ENCODE measurements around the gene UPK3BL1.
"Not testable (repeated sequence)": the region's sequence is repeated elsewhere in the genome, so short reads cannot be mapped to it uniquely, and the experiment has no call there.

Gene UPK3BL1

DNA sequence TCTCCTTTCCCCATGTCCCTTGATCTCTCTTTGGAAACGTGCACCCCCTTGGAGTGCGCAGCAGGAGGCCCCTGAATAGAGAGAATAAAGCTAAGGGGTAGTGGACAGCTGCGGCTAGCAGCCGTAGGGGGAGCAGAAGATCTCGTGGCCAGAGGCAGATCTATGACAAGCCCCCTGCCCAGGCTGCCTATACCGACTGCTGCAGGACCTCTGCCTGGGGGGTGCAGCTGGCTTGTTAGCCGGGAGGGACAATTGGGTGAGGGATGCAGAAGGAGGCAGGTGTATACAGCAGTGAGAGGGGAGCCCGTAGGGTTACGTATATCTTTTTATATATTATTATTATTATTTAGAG lies 29.3 kb upstream of the UPK3BL1 start:
- H3K4me2 ChIP-seq (ENCODE audit: low read depth, low read length, poor library complexity, severe bottlenecking); H2AFZ ChIP-seq (ENCODE audit: low read depth, low read length, severe bottlenecking); H3K9ac ChIP-seq (ENCODE audit: low read length); H3K36me3 ChIP-seq (ENCODE audit: low read length); H3K4me3 ChIP-seq (ENCODE audit: insufficient read depth, low read length, poor library complexity, severe bottlenecking); H3K9me3 ChIP-seq (ENCODE audit: insufficient read depth, low read length); H3K79me2 ChIP-seq (ENCODE audit: insufficient read depth, low read length); H3K27me3 ChIP-seq (ENCODE audit: low read length); H3K9me2 ChIP-seq (replicated peaks; ENCODE audit: insufficient read depth, low read length); H3K27ac ChIP-seq (ENCODE audit: low read depth, low read length); H4K20me1 ChIP-seq (ENCODE audit: low read depth, low read length); H3F3A ChIP-seq (ENCODE audit: insufficient read depth): not testable (repeated sequence)

DNA sequence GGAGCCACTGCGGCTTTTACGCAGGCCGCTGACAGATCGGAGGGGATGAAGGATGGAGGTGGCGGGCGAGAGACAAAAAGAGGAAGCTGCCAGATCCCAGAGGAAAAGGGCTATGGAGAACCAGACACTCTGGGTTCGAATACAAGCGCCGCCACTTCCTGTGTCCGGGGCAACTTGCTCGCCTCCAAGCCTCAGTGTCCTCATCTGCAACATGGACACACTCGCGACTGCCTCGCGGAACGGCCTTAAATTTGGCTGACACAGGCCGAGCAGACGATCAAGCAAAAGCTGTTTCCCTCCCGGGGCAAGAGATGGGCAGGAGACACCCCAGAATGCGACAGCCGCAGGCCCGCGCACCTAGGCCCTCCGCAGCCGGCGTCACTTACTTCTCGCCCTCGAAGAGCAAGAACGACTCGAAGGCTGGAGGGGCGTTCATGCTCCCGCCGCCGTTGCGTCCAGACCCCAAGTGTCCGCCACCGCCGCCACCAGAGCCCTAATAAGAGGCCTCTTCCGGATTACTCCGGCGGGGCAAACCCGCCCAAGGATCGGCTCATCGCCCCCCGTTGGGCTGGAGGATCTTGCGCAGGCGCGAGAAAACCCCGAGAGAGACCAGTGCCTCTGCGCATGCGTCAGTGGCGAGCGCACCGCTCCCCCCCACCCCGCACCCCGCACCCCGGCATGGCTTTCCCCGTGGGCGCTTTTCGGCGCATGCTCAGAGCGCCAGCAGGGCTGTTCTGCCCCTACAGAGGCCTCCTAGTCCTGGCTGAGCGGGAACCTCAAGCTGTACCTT lies 28.8 kb upstream of the UPK3BL1 start, which contains the start of gene POLR2J2:
POLR2J2 (minus strand) TSS at position 498 of the 790 bp plus-strand sequence; CDS start at position 436, 62 bp downstream.
- H4K20me1 ChIP-seq (ENCODE audit: low read depth, low read length); H3K9me2 ChIP-seq (replicated peaks; ENCODE audit: insufficient read depth, low read length); H3K9me3 ChIP-seq (ENCODE audit: insufficient read depth, low read length); H3K36me3 ChIP-seq (ENCODE audit: low read length); H3K79me2 ChIP-seq (ENCODE audit: insufficient read depth, low read length); H3K27me3 ChIP-seq (ENCODE audit: low read length); H3K4me2 ChIP-seq (ENCODE audit: low read depth, low read length, poor library complexity, severe bottlenecking); H3K27ac ChIP-seq (ENCODE audit: low read depth, low read length); H3F3A ChIP-seq (ENCODE audit: insufficient read depth); H2AFZ ChIP-seq (ENCODE audit: low read depth, low read length, severe bottlenecking): not testable (repeated sequence)
- H3K4me3 ChIP-seq (ENCODE audit: insufficient read depth, low read length, poor library complexity, severe bottlenecking): peak within 1 kb of the TSS; percentile 47
- H3K9ac ChIP-seq (ENCODE audit: low read length): peak within 1 kb of the TSS; percentile 48

DNA sequence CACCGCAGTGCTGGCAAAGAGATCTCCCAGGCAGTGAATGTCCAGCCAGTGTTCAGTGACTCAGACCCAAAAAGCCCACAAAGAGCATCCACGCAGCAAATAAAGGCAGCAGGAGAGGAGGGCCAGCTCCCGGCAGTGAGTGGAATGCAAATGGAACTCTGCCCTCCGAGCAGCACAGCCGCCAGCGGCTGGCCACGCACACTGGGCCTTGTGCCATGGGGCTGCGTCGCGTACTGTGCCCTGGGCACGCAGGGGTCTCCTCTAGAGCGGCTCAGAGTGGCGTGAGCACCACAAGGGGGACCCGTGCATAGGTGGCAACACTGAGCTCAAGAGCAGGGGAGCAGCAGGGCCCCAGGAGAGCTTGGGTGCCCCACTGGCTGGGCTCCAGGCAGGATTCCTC lies 24.9 kb upstream of the UPK3BL1 start:
- H3K9me3 ChIP-seq (ENCODE audit: insufficient read depth, low read length); H3K27me3 ChIP-seq (ENCODE audit: low read length); H3K9ac ChIP-seq (ENCODE audit: low read length); H2AFZ ChIP-seq (ENCODE audit: low read depth, low read length, severe bottlenecking); H3K36me3 ChIP-seq (ENCODE audit: low read length); H3F3A ChIP-seq (ENCODE audit: insufficient read depth); H3K9me2 ChIP-seq (replicated peaks; ENCODE audit: insufficient read depth, low read length); H3K4me2 ChIP-seq (ENCODE audit: low read depth, low read length, poor library complexity, severe bottlenecking); H4K20me1 ChIP-seq (ENCODE audit: low read depth, low read length); H3K4me3 ChIP-seq (ENCODE audit: insufficient read depth, low read length, poor library complexity, severe bottlenecking); H3K79me2 ChIP-seq (ENCODE audit: insufficient read depth, low read length); H3K27ac ChIP-seq (ENCODE audit: low read depth, low read length): not testable (repeated sequence)

DNA sequence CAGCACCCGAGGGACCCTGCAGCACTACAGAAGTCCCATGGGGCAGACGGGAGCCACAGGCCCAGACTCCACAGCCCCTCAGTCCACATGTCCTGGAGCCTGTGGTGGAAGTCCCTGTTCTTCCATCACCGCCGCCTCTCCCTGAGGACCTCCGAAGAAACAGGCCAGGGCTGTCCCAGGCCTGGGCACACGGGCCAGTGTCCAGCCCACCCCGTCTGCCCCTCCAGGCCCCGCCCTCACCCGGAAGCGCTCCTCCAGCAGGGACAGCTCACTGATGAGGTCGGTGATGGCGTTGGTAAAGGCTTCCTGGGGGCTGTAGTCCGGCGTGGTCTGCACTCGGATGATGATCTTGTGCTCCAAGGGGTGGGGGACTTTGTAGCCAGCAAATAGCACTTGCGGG lies 24.3 kb upstream of the UPK3BL1 start:
- not testable (repeated sequence) for H3F3A ChIP-seq (ENCODE audit: insufficient read depth); H3K9ac ChIP-seq (ENCODE audit: low read length); H3K9me3 ChIP-seq (ENCODE audit: insufficient read depth, low read length); H4K20me1 ChIP-seq (ENCODE audit: low read depth, low read length); H3K4me2 ChIP-seq (ENCODE audit: low read depth, low read length, poor library complexity, severe bottlenecking); H3K79me2 ChIP-seq (ENCODE audit: insufficient read depth, low read length); H3K27ac ChIP-seq (ENCODE audit: low read depth, low read length); H3K9me2 ChIP-seq (replicated peaks; ENCODE audit: insufficient read depth, low read length); H3K4me3 ChIP-seq (ENCODE audit: insufficient read depth, low read length, poor library complexity, severe bottlenecking); H2AFZ ChIP-seq (ENCODE audit: low read depth, low read length, severe bottlenecking); H3K27me3 ChIP-seq (ENCODE audit: low read length); H3K36me3 ChIP-seq (ENCODE audit: low read length)

DNA sequence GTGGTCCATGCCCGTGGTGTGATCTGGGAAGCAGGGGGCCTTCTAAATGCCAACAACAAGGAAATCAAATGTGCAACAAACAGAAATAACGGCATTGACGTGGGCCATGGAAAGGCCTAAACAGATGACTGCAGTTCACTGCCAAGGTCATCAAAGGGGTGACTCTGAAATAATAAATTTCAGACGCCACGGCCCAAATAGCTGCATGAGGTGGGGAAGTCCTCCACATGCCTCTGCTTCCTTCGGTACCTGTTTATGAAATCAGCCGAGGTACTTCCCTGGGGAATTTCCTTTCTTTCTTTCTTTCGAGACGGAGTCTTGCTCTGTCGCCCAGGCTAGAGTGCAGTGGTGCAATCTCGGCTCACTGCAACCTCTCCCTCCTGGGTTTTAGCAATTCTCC lies 22.2 kb upstream of the UPK3BL1 start:
- H3K4me3 ChIP-seq (ENCODE audit: insufficient read depth, low read length, poor library complexity, severe bottlenecking); H3K27ac ChIP-seq (ENCODE audit: low read depth, low read length); H4K20me1 ChIP-seq (ENCODE audit: low read depth, low read length): not testable (repeated sequence)

DNA sequence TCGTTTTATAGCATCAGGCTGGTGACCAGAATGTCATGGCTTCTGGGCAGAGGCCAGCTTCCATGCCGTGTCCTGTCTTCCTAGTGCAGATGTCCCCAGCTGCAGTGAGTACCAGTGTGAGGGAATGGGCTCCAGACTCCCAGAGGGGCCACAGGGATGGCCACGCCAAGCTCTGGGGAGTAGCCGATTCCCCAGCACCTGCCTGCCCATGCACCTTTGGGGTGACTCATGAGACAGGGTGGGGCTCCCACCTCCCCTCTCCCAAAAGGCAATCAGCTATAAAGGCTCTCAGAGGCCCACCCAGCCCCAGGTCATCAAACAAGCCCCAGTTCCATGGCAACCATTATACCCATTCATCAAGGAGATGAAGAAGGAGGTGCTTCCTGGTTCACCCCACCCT lies 7.3 kb upstream of the UPK3BL1 start, which contains the start of gene SPDYE2B:
SPDYE2B (plus strand) TSS at position 396 of the 400 bp plus-strand sequence. CDS start 2,030 bp downstream, outside the sequence.
- not testable (repeated sequence) for H3K9me2 ChIP-seq (replicated peaks; ENCODE audit: insufficient read depth, low read length); H3K79me2 ChIP-seq (ENCODE audit: insufficient read depth, low read length); H3K4me3 ChIP-seq (ENCODE audit: insufficient read depth, low read length, poor library complexity, severe bottlenecking); H3F3A ChIP-seq (ENCODE audit: insufficient read depth); H4K20me1 ChIP-seq (ENCODE audit: low read depth, low read length); H2AFZ ChIP-seq (ENCODE audit: low read depth, low read length, severe bottlenecking); H3K27me3 ChIP-seq (ENCODE audit: low read length); H3K4me2 ChIP-seq (ENCODE audit: low read depth, low read length, poor library complexity, severe bottlenecking); H3K36me3 ChIP-seq (ENCODE audit: low read length); H3K9ac ChIP-seq (ENCODE audit: low read length); H3K9me3 ChIP-seq (ENCODE audit: insufficient read depth, low read length); H3K27ac ChIP-seq (ENCODE audit: low read depth, low read length)

More for the DNA sequence above, 22.2 kb upstream of the UPK3BL1 start:
- not testable (repeated sequence) for H3K79me2 ChIP-seq (ENCODE audit: insufficient read depth, low read length); H3K36me3 ChIP-seq (ENCODE audit: low read length); H3K9me2 ChIP-seq (replicated peaks; ENCODE audit: insufficient read depth, low read length); H3F3A ChIP-seq (ENCODE audit: insufficient read depth); H3K4me2 ChIP-seq (ENCODE audit: low read depth, low read length, poor library complexity, severe bottlenecking); H3K9me3 ChIP-seq (ENCODE audit: insufficient read depth, low read length); H2AFZ ChIP-seq (ENCODE audit: low read depth, low read length, severe bottlenecking); H3K27me3 ChIP-seq (ENCODE audit: low read length); H3K9ac ChIP-seq (ENCODE audit: low read length)

DNA sequence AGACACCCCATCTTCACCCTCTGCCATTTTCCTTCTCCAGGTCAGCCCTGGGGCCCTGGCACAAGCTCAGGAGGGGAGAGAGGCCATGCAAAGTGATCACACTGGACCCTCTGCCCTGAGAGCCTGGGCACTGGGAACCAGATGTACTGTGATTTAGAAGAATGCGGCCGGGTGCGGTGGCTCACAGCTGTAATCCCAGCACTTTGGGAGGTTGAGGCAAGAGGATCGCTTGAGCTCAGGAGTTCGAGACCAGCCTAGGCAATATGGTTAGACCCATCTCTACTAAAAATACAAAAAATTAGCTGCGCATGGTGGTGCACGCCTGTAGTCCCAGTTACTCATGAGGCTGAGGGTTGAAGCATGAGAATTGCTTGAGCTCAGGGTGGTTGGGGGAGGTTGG lies 5.2 kb upstream of the UPK3BL1 start:
- not testable (repeated sequence) for H2AFZ ChIP-seq (ENCODE audit: low read depth, low read length, severe bottlenecking); H3K36me3 ChIP-seq (ENCODE audit: low read length); H3K27me3 ChIP-seq (ENCODE audit: low read length); H3K9me3 ChIP-seq (ENCODE audit: insufficient read depth, low read length); H3K4me3 ChIP-seq (ENCODE audit: insufficient read depth, low read length, poor library complexity, severe bottlenecking); H3K9ac ChIP-seq (ENCODE audit: low read length); H3F3A ChIP-seq (ENCODE audit: insufficient read depth); H3K27ac ChIP-seq (ENCODE audit: low read depth, low read length); H4K20me1 ChIP-seq (ENCODE audit: low read depth, low read length); H3K79me2 ChIP-seq (ENCODE audit: insufficient read depth, low read length); H3K9me2 ChIP-seq (replicated peaks; ENCODE audit: insufficient read depth, low read length); H3K4me2 ChIP-seq (ENCODE audit: low read depth, low read length, poor library complexity, severe bottlenecking)

DNA sequence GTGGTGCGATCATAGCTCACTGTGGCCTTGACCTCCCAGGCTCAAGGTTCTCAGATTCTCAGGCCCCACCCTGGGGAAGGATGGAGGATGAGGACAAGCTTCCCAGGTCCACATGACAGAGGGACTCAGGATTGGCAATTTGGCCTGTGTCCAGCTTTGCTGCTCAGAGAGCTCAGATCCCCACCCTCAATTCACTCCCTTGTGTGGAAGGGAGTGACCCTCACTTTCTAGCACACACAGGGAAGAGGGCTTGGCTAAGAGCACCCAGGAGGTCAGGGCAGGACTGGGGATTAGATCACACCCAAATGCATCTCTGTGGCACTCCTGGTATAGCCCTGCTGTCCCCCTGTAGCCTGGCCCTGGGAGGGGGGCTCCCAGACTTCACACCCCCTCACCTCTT lies 813 bp upstream of the UPK3BL1 start:
- H3K9me3 ChIP-seq (ENCODE audit: insufficient read depth, low read length); H3K9me2 ChIP-seq (replicated peaks; ENCODE audit: insufficient read depth, low read length); H3K9ac ChIP-seq (ENCODE audit: low read length); H3K27me3 ChIP-seq (ENCODE audit: low read length); H2AFZ ChIP-seq (ENCODE audit: low read depth, low read length, severe bottlenecking); H3K27ac ChIP-seq (ENCODE audit: low read depth, low read length); H4K20me1 ChIP-seq (ENCODE audit: low read depth, low read length); H3K4me2 ChIP-seq (ENCODE audit: low read depth, low read length, poor library complexity, severe bottlenecking); H3K79me2 ChIP-seq (ENCODE audit: insufficient read depth, low read length); H3K36me3 ChIP-seq (ENCODE audit: low read length); H3K4me3 ChIP-seq (ENCODE audit: insufficient read depth, low read length, poor library complexity, severe bottlenecking); H3F3A ChIP-seq (ENCODE audit: insufficient read depth): not testable (repeated sequence)

All from SU-DHL-6 (cell line).